ENCODE measurements around the gene GALNT9.

DNA sequence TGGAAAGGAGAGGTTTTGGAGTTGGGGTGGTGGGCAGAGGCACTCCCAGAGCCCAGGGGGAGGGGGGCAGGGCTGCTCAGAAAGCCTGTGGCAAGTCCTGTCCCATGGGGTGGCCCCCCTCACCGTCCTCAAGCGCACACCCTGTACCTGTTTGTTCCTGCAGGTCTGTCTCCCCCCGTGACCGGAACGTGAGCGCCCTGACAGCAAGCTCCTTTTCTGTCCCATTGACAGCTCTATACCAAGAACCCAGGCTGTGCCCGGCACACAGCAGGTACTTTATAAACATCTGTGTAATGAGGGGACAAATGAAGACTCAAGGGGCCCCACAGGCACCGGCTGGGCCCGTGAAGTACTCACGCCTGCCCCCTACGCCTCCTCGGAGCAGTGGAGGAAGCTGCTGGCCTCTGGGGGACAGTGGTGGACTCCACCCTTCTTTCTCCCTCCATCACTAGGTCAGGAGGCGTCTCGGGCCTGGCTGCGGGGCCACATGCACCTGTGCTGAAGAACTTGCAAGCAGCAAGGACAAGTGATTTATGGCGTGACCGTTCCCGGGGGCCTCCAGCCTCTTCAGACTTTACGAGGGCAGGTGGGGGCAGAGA is 65.8 kb downstream of the GALNT9 start:
- no peak for TF ChIP-seq CTCF (IDR thresholded peaks at IDR 0.05; ENCODE audit: insufficient read depth, low read depth, low read length)
- TF ChIP-seq EZH2 (IDR thresholded peaks at IDR 0.05; ENCODE audit: insufficient read depth, low read length): no peak

Measured in astrocyte (in vitro differentiated cells and primary cell).